GM12878 (cell line): ENCODE measurements around the gene FSTL4. TPM values are rescaled to one million over a fixed set of nuclear protein-coding genes. Genes with fewer than 3 reads are reported as not detected.

Experiments
- ATAC-seq: fragments of 200-7000 bp; cut with Tn5 transposase; 3 replicates; pipeline ENCODE4 v1.9.1; 2020; ENCODE audit warnings: mild to moderate bottlenecking, moderate library complexity
- BruUV-seq: library from RNA; stranded (reverse); fragments of 400-500 nt; replicated peaks from 2 replicates; lab custom pipeline; 2021; lab: Mats Ljungman, UMichigan
- CTCF ChIA-PET: fragments of 300-600 bp; sonication (Branson Sonifier 250); formaldehyde crosslinking; extraction: SDS; loops from one replicate; lab custom pipeline; 2021; ENCODE audit warnings: inconsistent platforms; lab: Yijun Ruan, JAX
- POLR2A ChIA-PET: fragments of 350-600 bp; formaldehyde crosslinking; extraction: SDS; loops from one replicate; lab custom pipeline; 2021; ENCODE audit warnings: inconsistent platforms; lab: Charles Lee
- RAD21 ChIA-PET: fragments of 300-600 bp; sonication (Branson Sonifier 250); formaldehyde crosslinking; loops from one replicate; lab custom pipeline; 2023; ENCODE audit warnings: antibody characterized with exemption; ENCODE audit not compliant: unreplicated experiment; lab: Charles Lee
- SMC1A ChIA-PET: fragments of 300-600 bp; sonication (Branson Sonifier 250); formaldehyde crosslinking; loops from one replicate; lab custom pipeline; 2023; ENCODE audit not compliant: unreplicated experiment, uncharacterized antibody; lab: Charles Lee
- DNase-seq: peaks from one replicate; pipeline ENCODE4 v3.0.0-alpha.2; 2011; ENCODE audit warnings: low read depth, low spot score
- FAIRE-seq: peaks from 3 replicates; lab custom pipeline; 2011; peaks lifted over from hg19 to GRCh38; lab: Jason Lieb, UNC
- H2AFZ ChIP-seq: 2 replicates; pipeline ENCODE4 v1.6.0; 2011; ENCODE audit warnings: low read depth, low read length, control low read depth; ENCODE audit not compliant: control insufficient read depth
- H3K27ac ChIP-seq: 2 replicates; pipeline ENCODE4 v1.5.1; 2011; ENCODE audit warnings: control low read depth; ENCODE audit not compliant: control insufficient read depth, insufficient read depth
- H3K27me3 ChIP-seq, 2 experiments: replicated peaks in 1 of 2; 2 replicates each; pipeline versions ENCODE4 v1.6.0 to v1.6.1; 2011; ENCODE audit warnings: low read length in 1 of 2; ENCODE audit not compliant: control insufficient read depth in 2 of 2, insufficient read depth in 2 of 2
- H3K36me3 ChIP-seq, 2 experiments: 2 replicates each; pipeline ENCODE4 v1.5.1; 2011; ENCODE audit warnings: low read length in 1 of 2; ENCODE audit not compliant: control insufficient read depth in 2 of 2, insufficient read depth in 2 of 2
- H3K4me1 ChIP-seq: 2 replicates; pipeline ENCODE4 v1.6.1; 2011; ENCODE audit warnings: mild to moderate bottlenecking, low read length, moderate library complexity, mixed read lengths; ENCODE audit not compliant: control insufficient read depth, insufficient read depth
- H3K4me2 ChIP-seq: 2 replicates; pipeline ENCODE4 v1.6.0; 2011; ENCODE audit warnings: control low read depth; ENCODE audit not compliant: control insufficient read depth, insufficient read depth
- H3K4me3 ChIP-seq: fragments of 200-600 bp; sonication (generic); 2 replicates; pipeline ENCODE4 v1.5.1; 2016
- H3K79me2 ChIP-seq: 2 replicates; pipeline ENCODE4 v1.6.0; 2011; ENCODE audit warnings: low read length; ENCODE audit not compliant: control insufficient read depth, insufficient read depth
- H3K9ac ChIP-seq: 2 replicates; pipeline ENCODE4 v1.8.0; 2011; ENCODE audit warnings: low read length, control low read depth, mixed read lengths; ENCODE audit not compliant: control insufficient read depth, insufficient read depth
- H3K9me3 ChIP-seq: replicated peaks from 3 replicates; pipeline ENCODE4 v1.5.1; 2011; ENCODE audit warnings: mild to moderate bottlenecking, low read length; ENCODE audit not compliant: control insufficient read depth, insufficient read depth
- H4K20me1 ChIP-seq: 2 replicates; pipeline ENCODE4 v1.6.0; 2011; ENCODE audit not compliant: control insufficient read depth, insufficient read depth
- BRCA1 ChIP-seq: IDR thresholded peaks from 2 replicates; pipeline ENCODE4 v1.6.1; 2011; ENCODE audit warnings: low read depth, low read length, improper control_type of control experiment
- CEBPB ChIP-seq, 2 experiments: fragments of 150-350 bp in 1 of 2; IDR thresholded peaks; 2 replicates each; pipeline ENCODE4 v1.6.1; 2012 to 2014; ENCODE audit warnings: low read depth in 2 of 2, low read length in 2 of 2, borderline replicate concordance in 1 of 2, inconsistent platforms in 1 of 2
- CREB1 ChIP-seq: IDR thresholded peaks from 2 replicates; pipeline ENCODE4 v1.6.1; 2012; ENCODE audit warnings: low read depth, mild to moderate bottlenecking, inconsistent platforms
- EP300 ChIP-seq, 2 experiments: fragments of 150-350 bp in 1 of 2; IDR thresholded peaks; 2 replicates each; pipeline ENCODE4 v1.6.1; 2011 to 2012; ENCODE audit warnings: low read depth in 2 of 2, low read length in 2 of 2, borderline replicate concordance in 1 of 2, improper control_type of control experiment in 1 of 2, inconsistent platforms in 1 of 2; ENCODE audit not compliant: control insufficient read depth in 1 of 2
- EZH2 ChIP-seq: IDR thresholded peaks from 2 replicates; pipeline ENCODE4 v1.6.1; 2012; ENCODE audit warnings: low read depth, mild to moderate bottlenecking, control low read depth, inconsistent platforms, low read length, borderline replicate concordance; ENCODE audit not compliant: control insufficient read depth
- IRF3 ChIP-seq: fragments of 450-650 bp; IDR thresholded peaks from 2 replicates; pipeline ENCODE4 v1.6.1; 2014; ENCODE audit warnings: mild to moderate bottlenecking
- JUND ChIP-seq: IDR thresholded peaks from 2 replicates; pipeline ENCODE4 v1.6.1; 2012; ENCODE audit warnings: low read depth, mild to moderate bottlenecking, low read length, improper control_type of control experiment, moderate library complexity
- MTA2 ChIP-seq: fragments of 450-650 bp; IDR thresholded peaks from 2 replicates; pipeline ENCODE4 v1.6.1; 2016; ENCODE audit warnings: low read depth, mild to moderate bottlenecking, moderate library complexity
- POLR2AphosphoS2 ChIP-seq: IDR thresholded peaks from 2 replicates; pipeline ENCODE4 v1.6.1; 2011; ENCODE audit warnings: low read depth, mild to moderate bottlenecking, low read length, improper control_type of control experiment, moderate library complexity
- RBBP5 ChIP-seq: fragments of 200-600 bp; sonication (generic); conservative IDR thresholded peaks from 2 replicates; pipeline ENCODE4 v1.6.1; 2016
- SP1 ChIP-seq: IDR thresholded peaks from one replicate; pipeline ENCODE4 v1.6.1; 2011; ENCODE audit warnings: low read depth, low read length
- SREBF1 ChIP-seq: IDR thresholded peaks from 2 replicates; pipeline ENCODE4 v1.6.1; 2012; ENCODE audit warnings: mild to moderate bottlenecking, low read length
- TCF7 ChIP-seq: IDR thresholded peaks from 2 replicates; pipeline ENCODE4 v1.6.1; 2014; ENCODE audit warnings: antibody characterized with exemption, borderline replicate concordance
- ZNF384 ChIP-seq: IDR thresholded peaks from 2 replicates; pipeline ENCODE4 v1.6.1; 2012; ENCODE audit warnings: low read depth, mild to moderate bottlenecking, low read length, improper control_type of control experiment, borderline replicate concordance
- ZNF687 ChIP-seq: fragments of 450-650 bp; IDR thresholded peaks from 2 replicates; pipeline ENCODE4 v1.6.1; 2017; ENCODE audit warnings: mild to moderate bottlenecking, moderate library complexity
- ZSCAN29 ChIP-seq: fragments of 450-650 bp; IDR thresholded peaks from 2 replicates; pipeline ENCODE4 v1.6.1; 2017; ENCODE audit warnings: mild to moderate bottlenecking, moderate library complexity
- WGBS: methylation state at CpG from one replicate; pipeline ENCODE4 v1.1.6; 2016; ENCODE audit warnings: low lambda C conversion rate; ENCODE audit not compliant: insufficient replicate concordance, insufficient coverage; ENCODE audit errors: missing lambda C conversion rate; 5-methylcytosine and 5-hydroxymethylcytosine counted together
- in situ Hi-C: fragments of 300-500 bp; cut with MboI; formaldehyde crosslinking; loops from 9 replicates; pipeline ENCODE4 v1.14.3; 2018; ENCODE audit warnings: mixed read lengths
- intact Hi-C: fragments of 100-400 bp; cut with micrococcal nuclease; formaldehyde crosslinking; loops from one replicate; pipeline ENCODE4 v1.14.2; 2022; ENCODE audit not compliant: unreplicated experiment
- polyA plus RNA-seq, 11 experiments: library from polyadenylated mRNA; depleted of rRNA in 4 of 11; unstranded in 6 of 11; stranded (reverse) in 5 of 11; fragments of >200 nt; fragmentation: Nextera tagmentation in 4 of 11; fragmentation: Illumina TruSeq in 1 of 11; extraction: Ambion mirVana in 4 of 11; extraction: Trizol in 1 of 11; gene quantifications; 1 replicate in 1 of 11; 2 replicates in 10 of 11; pipeline versions ENCODE4 v1.2.1 to v1.2.3, GENCODE V29; 2011 to 2016; ENCODE audit warnings: inconsistent platforms in 2 of 11, missing spikeins in 2 of 11, low read depth in 1 of 11
- total RNA-seq, 4 experiments: library from RNA; depleted of rRNA in 3 of 4; stranded (reverse); fragments of >200 nt in 3 of 4; fragmentation: Illumina TruSeq in 1 of 4; extraction: Trizol in 1 of 4; gene quantifications; 2 replicates each; pipeline versions ENCODE4 v1.2.1 to v1.2.3, GENCODE V29; 2013 to 2021

FSTL4 gene
- total and polyA plus RNA-seq, 10 of the 15 experiments (the other 5 are each of a cell fraction or from before 2014, with no cell fraction given), result 0.01 to 0.79 (median 0.21) TPM; not detected in 6

- no peaks in the 10 kb centered on the region for H3K4me1 ChIP-seq
- ATAC-seq, result no peak
- no peak for TF ChIP-seq IRF3
- no peak for TF ChIP-seq SREBF1
- TF ChIP-seq SP1, result no peak
- TF ChIP-seq POLR2AphosphoS2, result no peak
- no peak for TF ChIP-seq ZSCAN29
- no peak for TF ChIP-seq CREB1
- no peak for TF ChIP-seq CEBPB (IDR thresholded peaks at IDR 0.05; ENCODE audit: borderline replicate concordance in 1 of 2, low read depth in 2 of 2, low read length in 2 of 2)
- TF ChIP-seq TCF7, result no peak
- TF ChIP-seq EP300 (IDR thresholded peaks at IDR 0.05; ENCODE audit: borderline replicate concordance in 1 of 2, control insufficient read depth in 1 of 2, low read depth in 2 of 2, low read length in 2 of 2), result no peak
- TF ChIP-seq MTA2, result no peak
- no peak for TF ChIP-seq EZH2
- no peak for TF ChIP-seq JUND
- TF ChIP-seq BRCA1, result no peak
- no peak for TF ChIP-seq ZNF384
- no peak for TF ChIP-seq ZNF687
- no peak for TF ChIP-seq RBBP5
- TF ChIP-seq, all 136 proteins: peak for 0
- in situ Hi-C loops, result no loop called here
- ChIA-PET SMC1A (no interaction called here), POLR2A (no interaction called here), CTCF (interaction anchor here (1.4 kb wide), 1 partner anchor 21 kb away, joined by 3 read pairs; no protein-coding TSS in a partner anchor), RAD21 (no interaction called here)
- H3K9me3 ChIP-seq, result no peaks in the 10 kb centered on the region
- H3K9ac ChIP-seq, result no peak overlapping the region
- H3K27me3 ChIP-seq, result peaks cover 0 to 1% of the 10 kb centered on the region in 2 experiments; a peak in 3 of 4 replicates
- no peak overlapping the region for H3K4me2 ChIP-seq
- no peak for DNase-seq
- no peaks in the 10 kb centered on the region for H4K20me1 ChIP-seq
- H3K79me2 ChIP-seq, result no peaks in the 10 kb centered on the region
- H3K36me3 ChIP-seq, result no peaks in the 10 kb centered on the region
- WGBS, result 21% methylated on average over 5 of the region's 5 CpGs
- no peak overlapping the region for H2AFZ ChIP-seq
- H3K27ac ChIP-seq, result no peak overlapping the region
- BruUV-seq, result no TSS peak
- H3K4me3 ChIP-seq, result no peak overlapping the region
- intact Hi-C loops, result no loop called here
- no peak for FAIRE-seq
Measured at GRCh38 chr5:133444711-133445110, 167.6 kb downstream of the FSTL4 start.
